COLO829 (cell line): ENCODE data around the gene MFAP4.

Experiments
- DNase-seq: peaks from one replicate; pipeline ENCODE4 v3.0.0; 2012; ENCODE audit warnings: low spot score

MFAP4 gene

GRCh38 chr17:19385521-19385983, 1.4 kb downstream of the MFAP4 start:
- DNase-seq: no peak

GRCh38 chr17:19384723-19385391, 2.1 kb downstream of the MFAP4 start:
- no peak for DNase-seq

- DNase-seq: no peak
Measured at GRCh38 chr17:19383681-19384470, 3.1 kb downstream of the MFAP4 start.

- no peak for DNase-seq
Measured at GRCh38 chr17:19382531-19383444, 4.2 kb downstream of the MFAP4 start.

GRCh38 chr17:19381741-19382444, 5.1 kb downstream of the MFAP4 start:
- DNase-seq: no peak

GRCh38 chr17:19381361-19381740, 5.6 kb downstream of the MFAP4 start:
- DNase-seq: no peak

GRCh38 chr17:19380481-19381301, 6.3 kb downstream of the MFAP4 start:
- no peak for DNase-seq

GRCh38 chr17:19379361-19380065, 7.5 kb downstream of the MFAP4 start:
- no peak for DNase-seq

- DNase-seq: no peak
Measured at GRCh38 chr17:19378416-19379360, 8.3 kb downstream of the MFAP4 start, which contains the start of gene MAPK7. TSS of gene MAPK7 (plus strand) at chr17:19378498. CDS start at chr17:19378901, 403 bp downstream.

GRCh38 chr17:19377602-19378415, 9.2 kb downstream of the MFAP4 start:
- DNase-seq: peak; percentile 99

GRCh38 chr17:19376811-19377210, 10.2 kb downstream of the MFAP4 start:
- DNase-seq: no peak

GRCh38 chr17:19375732-19376131, 11.3 kb downstream of the MFAP4 start:
- no peak for DNase-seq

- DNase-seq: no peak
Measured at GRCh38 chr17:19374136-19374535, 12.9 kb downstream of the MFAP4 start.

GRCh38 chr17:19372866-19373504, 14.0 kb downstream of the MFAP4 start:
- DNase-seq: no peak

- DNase-seq: no peak
Measured at GRCh38 chr17:19372439-19372838, 14.6 kb downstream of the MFAP4 start.

- no peak for DNase-seq
Measured at GRCh38 chr17:19372011-19372370, 15.0 kb downstream of the MFAP4 start.

GRCh38 chr17:19371259-19372010, 15.6 kb downstream of the MFAP4 start:
- DNase-seq: no peak
